ENCODE measurements around the gene PHLDA2.

DNA sequence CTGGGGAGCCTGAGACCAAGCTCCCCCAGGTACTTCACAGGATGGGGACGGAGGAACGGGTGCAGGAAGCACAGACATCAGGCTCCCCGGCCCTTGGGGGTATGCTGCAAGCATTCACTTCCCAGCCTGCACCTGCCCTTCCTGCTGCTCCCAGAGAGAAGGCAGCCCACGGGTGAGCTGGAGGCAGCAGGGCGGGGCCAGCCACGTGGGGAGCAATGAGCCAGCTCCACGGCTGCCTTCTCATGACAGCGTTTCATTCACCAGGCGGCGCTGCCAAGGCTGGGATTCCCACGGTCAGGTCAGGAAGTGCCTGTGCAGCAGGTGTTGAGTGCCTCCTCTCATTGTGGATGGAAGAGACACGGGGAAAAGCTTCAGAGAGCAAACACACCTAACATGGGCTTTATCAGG is 14.5 kb upstream of the PHLDA2 start:
- TF ChIP-seq, protein P1, sequence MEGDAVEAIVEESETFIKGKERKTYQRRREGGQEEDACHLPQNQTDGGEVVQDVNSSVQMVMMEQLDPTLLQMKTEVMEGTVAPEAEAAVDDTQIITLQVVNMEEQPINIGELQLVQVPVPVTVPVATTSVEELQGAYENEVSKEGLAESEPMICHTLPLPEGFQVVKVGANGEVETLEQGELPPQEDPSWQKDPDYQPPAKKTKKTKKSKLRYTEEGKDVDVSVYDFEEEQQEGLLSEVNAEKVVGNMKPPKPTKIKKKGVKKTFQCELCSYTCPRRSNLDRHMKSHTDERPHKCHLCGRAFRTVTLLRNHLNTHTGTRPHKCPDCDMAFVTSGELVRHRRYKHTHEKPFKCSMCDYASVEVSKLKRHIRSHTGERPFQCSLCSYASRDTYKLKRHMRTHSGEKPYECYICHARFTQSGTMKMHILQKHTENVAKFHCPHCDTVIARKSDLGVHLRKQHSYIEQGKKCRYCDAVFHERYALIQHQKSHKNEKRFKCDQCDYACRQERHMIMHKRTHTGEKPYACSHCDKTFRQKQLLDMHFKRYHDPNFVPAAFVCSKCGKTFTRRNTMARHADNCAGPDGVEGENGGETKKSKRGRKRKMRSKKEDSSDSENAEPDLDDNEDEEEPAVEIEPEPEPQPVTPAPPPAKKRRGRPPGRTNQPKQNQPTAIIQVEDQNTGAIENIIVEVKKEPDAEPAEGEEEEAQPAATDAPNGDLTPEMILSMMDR (conservative IDR thresholded peaks at IDR 0.05; ENCODE audit: low read length) = no peak
- no peak for TF ChIP-seq EZH2phosphoT487 (IDR thresholded peaks at IDR 0.05; ENCODE audit: borderline replicate concordance)

Data from Loucy (cell line).